A549 (cell line): ENCODE results near the gene TCF4. TPM values are rescaled to one million over a fixed set of nuclear protein-coding genes. Genes with fewer than 3 reads are reported as not detected.

ENCODE experiments used
- ATAC-seq, 2 experiments: fragments of 200-7000 bp in 1 of 2; fragments of >200 bp in 1 of 2; cut with Nextera tagmentation in 1 of 2; cut with Tn5 transposase in 1 of 2; 3 replicates each; pipeline versions ENCODE4 v1.8.0 to v1.9.1; 2018 to 2020; ENCODE audit warnings: mild to moderate bottlenecking in 1 of 2, moderate library complexity in 1 of 2
- CTCF ChIA-PET: fragments of 300-600 bp; sonication (Branson Sonifier 250); formaldehyde crosslinking; extraction: SDS; loops from one replicate; lab custom pipeline; 2021; ENCODE audit warnings: antibody characterized with exemption, inconsistent platforms; lab: Yijun Ruan, JAX
- POLR2A ChIA-PET: fragments of 350-600 bp; formaldehyde crosslinking; extraction: SDS; loops from one replicate; lab custom pipeline; 2021; ENCODE audit warnings: antibody characterized with exemption, inconsistent platforms; lab: Yijun Ruan, JAX
- DNase-seq, 2 experiments: peaks; one replicate each; pipeline versions ENCODE4 v3.0.0 to v3.0.0-alpha.2; 2011 to 2016; ENCODE audit warnings: low read depth in 1 of 2, low spot score in 1 of 2
- FAIRE-seq: peaks from 2 replicates; lab custom pipeline; 2011; peaks lifted over from hg19 to GRCh38; lab: Jason Lieb, UNC
- H3K27ac ChIP-seq, 2 experiments: fragments of >200 bp; sonication (Bioruptor Twin); formaldehyde crosslinking; 3 replicates each; pipeline ENCODE4 v1.5.1; 2016 to 2017
- H3K4me1 ChIP-seq: fragments of >200 bp; sonication (Bioruptor Twin); formaldehyde crosslinking; 3 replicates; pipeline ENCODE4 v1.6.1; 2016
- H3K4me2 ChIP-seq: fragments of >200 bp; sonication (Bioruptor Twin); formaldehyde crosslinking; 3 replicates; pipeline ENCODE4 v1.6.1; 2016
- H3K4me3 ChIP-seq: fragments of >200 bp; sonication (Bioruptor Twin); formaldehyde crosslinking; 3 replicates; pipeline ENCODE4 v1.5.1; 2016
- H3K9me3 ChIP-seq: fragments of >200 bp; sonication (Bioruptor Twin); formaldehyde crosslinking; 3 replicates; pipeline ENCODE4 v1.6.1; 2016
- BCL3 ChIP-seq: fragments of >200 bp; sonication (Bioruptor Twin); formaldehyde crosslinking; IDR thresholded peaks from 3 replicates; pipeline ENCODE4 v1.6.1; 2016
- CBX8 ChIP-seq: fragments of 200-600 bp; sonication (generic); IDR thresholded peaks from 2 replicates; pipeline ENCODE4 v1.6.1; 2016
- CHD2 ChIP-seq: fragments of 150-350 bp; IDR thresholded peaks from 2 replicates; pipeline ENCODE4 v1.6.1; 2014; ENCODE audit warnings: low read length; ENCODE audit not compliant: partially characterized antibody
- CTCF ChIP-seq: fragments of >200 bp; sonication (Bioruptor Twin); formaldehyde crosslinking; IDR thresholded peaks from 3 replicates; pipeline ENCODE4 v1.5.1; 2016
- E2F6 ChIP-seq: IDR thresholded peaks from 2 replicates; pipeline ENCODE4 v1.6.1; 2012; ENCODE audit warnings: low read depth, borderline replicate concordance
- EHF ChIP-seq: fragments of 250-450 bp; sonication (Bioruptor Pico); IDR thresholded peaks from 2 replicates; pipeline ENCODE4 v1.5.0; 2020; ENCODE audit warnings: mild to moderate bottlenecking
- EHMT2 ChIP-seq: fragments of 200-600 bp; sonication (generic); IDR thresholded peaks from 2 replicates; pipeline ENCODE4 v1.6.1; 2016; ENCODE audit warnings: antibody characterized with exemption, low read depth, mild to moderate bottlenecking, moderate library complexity
- FOXS1 ChIP-seq: fragments of 250-450 bp; sonication (Bioruptor Pico); IDR thresholded peaks from 2 replicates; pipeline ENCODE4 v1.5.0; 2020; ENCODE audit warnings: mild to moderate bottlenecking, moderate library complexity
- GATA3 ChIP-seq: IDR thresholded peaks from 2 replicates; pipeline ENCODE4 v1.6.1; 2012; ENCODE audit warnings: borderline replicate concordance
- HEYL ChIP-seq: fragments of 250-450 bp; sonication (Bioruptor Pico); IDR thresholded peaks from 2 replicates; pipeline ENCODE4 v1.8.0; 2021; ENCODE audit warnings: mild to moderate bottlenecking, moderate library complexity
- HOXA7 ChIP-seq: fragments of 250-450 bp; sonication (Bioruptor Pico); IDR thresholded peaks from 2 replicates; pipeline ENCODE4 v1.5.0; 2020; ENCODE audit warnings: mild to moderate bottlenecking, moderate library complexity
- JUN ChIP-seq, 2 experiments: fragments of >200 bp; sonication (Bioruptor Twin); formaldehyde crosslinking; IDR thresholded peaks; 2 replicates in 1 of 2; 3 replicates in 1 of 2; pipeline ENCODE4 v1.6.1; 2016 to 2017
- KDM1A ChIP-seq: fragments of 200-600 bp; sonication (generic); IDR thresholded peaks from 2 replicates; pipeline ENCODE4 v1.6.1; 2016; ENCODE audit warnings: low read depth, mild to moderate bottlenecking
- KDM5A ChIP-seq: fragments of 200-600 bp; sonication (generic); IDR thresholded peaks from 2 replicates; pipeline ENCODE4 v1.6.1; 2016; ENCODE audit warnings: antibody characterized with exemption, mild to moderate bottlenecking
- MAFK ChIP-seq: fragments of 450-650 bp; IDR thresholded peaks from 2 replicates; pipeline ENCODE4 v1.6.1; 2014; ENCODE audit not compliant: partially characterized antibody
- MAX ChIP-seq: IDR thresholded peaks from 2 replicates; pipeline ENCODE4 v1.6.1; 2012
- MAZ ChIP-seq: fragments of 150-350 bp; IDR thresholded peaks from 2 replicates; pipeline ENCODE4 v1.6.1; 2014; ENCODE audit warnings: antibody characterized with exemption, low read depth, low read length, borderline replicate concordance
- MYC ChIP-seq: IDR thresholded peaks from 2 replicates; pipeline ENCODE4 v1.6.1; 2012; ENCODE audit warnings: mild to moderate bottlenecking, inconsistent platforms, low read length, improper control_type of control experiment, borderline replicate concordance
- NR3C1 ChIP-seq: fragments of >200 bp; sonication (Bioruptor Twin); formaldehyde crosslinking; IDR thresholded peaks from 3 replicates; pipeline ENCODE4 v1.6.1; 2017
- PBX3 ChIP-seq: IDR thresholded peaks from 2 replicates; pipeline ENCODE4 v1.6.1; 2012
- POLR2A ChIP-seq: IDR thresholded peaks from 2 replicates; pipeline ENCODE4 v1.6.1; 2012; ENCODE audit warnings: mild to moderate bottlenecking, low read length
- RAD21 ChIP-seq, 2 experiments: fragments of >200 bp in 1 of 2; sonication (Bioruptor Twin) in 1 of 2; formaldehyde crosslinking in 1 of 2; IDR thresholded peaks in 1 of 2; conservative IDR thresholded peaks in 1 of 2; 2 replicates in 1 of 2; 3 replicates in 1 of 2; pipeline ENCODE4 v1.6.1; 2012 to 2018; ENCODE audit warnings: inconsistent platforms in 1 of 2
- RARB ChIP-seq: fragments of 250-450 bp; sonication (Bioruptor Pico); IDR thresholded peaks from 2 replicates; pipeline ENCODE4 v1.8.0; 2021; ENCODE audit warnings: mild to moderate bottlenecking, moderate library complexity
- RNF2 ChIP-seq: fragments of 200-600 bp; sonication (generic); IDR thresholded peaks from 2 replicates; pipeline ENCODE4 v1.6.1; 2016; ENCODE audit warnings: low read depth, mild to moderate bottlenecking, antibody characterized with exemption, moderate library complexity, borderline replicate concordance
- SMC3 ChIP-seq: fragments of >200 bp; sonication (Bioruptor Twin); formaldehyde crosslinking; IDR thresholded peaks from 3 replicates; pipeline ENCODE4 v1.6.1; 2018; ENCODE audit warnings: inconsistent platforms
- TFCP2L1 ChIP-seq: fragments of 250-450 bp; sonication (Bioruptor Pico); IDR thresholded peaks from 2 replicates; pipeline ENCODE4 v1.5.0; 2021; ENCODE audit warnings: mild to moderate bottlenecking
- ZC3H11A ChIP-seq: fragments of 450-650 bp; IDR thresholded peaks from 2 replicates; pipeline ENCODE4 v1.6.1; 2014; ENCODE audit warnings: antibody characterized with exemption, mild to moderate bottlenecking
- ZSCAN20 ChIP-seq: fragments of 250-450 bp; sonication (Bioruptor Pico); IDR thresholded peaks from 2 replicates; pipeline ENCODE4 v1.8.0; 2022; ENCODE audit warnings: mild to moderate bottlenecking, moderate library complexity
- WGBS: methylation state at CpG from one replicate; pipeline ENCODE4 v1.1.6; 2017; ENCODE audit errors: missing lambda C conversion rate; 5-methylcytosine and 5-hydroxymethylcytosine counted together
- polyA plus RNA-seq, 4 experiments: library from polyadenylated mRNA; depleted of rRNA in 3 of 4; stranded (reverse); fragments of >200 nt; fragmentation: RNase III in 1 of 4; extraction: RNeasy Plus Mini Kit Qiagen cat#74134 plus additional on column Dnase treatment in 1 of 4; gene quantifications; 2 replicates in 3 of 4; 3 replicates in 1 of 4; pipeline ENCODE4 v1.2.3, GENCODE V29; 2011 to 2017

Gene TCF4
- polyA plus RNA-seq, 2 of the 4 experiments (the other 2 are of a cell fraction) = 3.0 to 4.0 TPM

- Histone ChIP-seq H3K27ac (no peak overlapping the region), H3K9me3 (no peaks in the 10 kb centered on the region; the same call in 2 of the 3 replicates), H3K4me3 (no peak overlapping the region), H3K4me1 (no peaks in the 10 kb centered on the region), H3K4me2 (no peak overlapping the region)
- FAIRE-seq = no peak
- no peak for DNase-seq
- no peak for ATAC-seq
- TF ChIP-seq POLR2A = no peak
- no peak for TF ChIP-seq HOXA7 (CRISPR knock-in tag)
- no peak for TF ChIP-seq KDM1A
- TF ChIP-seq GATA3 = no peak
- no peak for TF ChIP-seq CBX8
- no peak for TF ChIP-seq ZC3H11A
- TF ChIP-seq SMC3 = no peak
- TF ChIP-seq CHD2 = no peak
- no peak for TF ChIP-seq BCL3
- no peak for TF ChIP-seq E2F6
- no peak for TF ChIP-seq JUN (IDR thresholded peaks at IDR 0.05)
- no peak for TF ChIP-seq MYC
- ChIA-PET POLR2A (no interaction called here), CTCF (no interaction called here)
- WGBS = 28% methylated on average over 2 of the region's 2 CpGs
These were observed 205.7 kb downstream of the TCF4 start for GRCh38 chr18:55382277-55382805.

DNA sequence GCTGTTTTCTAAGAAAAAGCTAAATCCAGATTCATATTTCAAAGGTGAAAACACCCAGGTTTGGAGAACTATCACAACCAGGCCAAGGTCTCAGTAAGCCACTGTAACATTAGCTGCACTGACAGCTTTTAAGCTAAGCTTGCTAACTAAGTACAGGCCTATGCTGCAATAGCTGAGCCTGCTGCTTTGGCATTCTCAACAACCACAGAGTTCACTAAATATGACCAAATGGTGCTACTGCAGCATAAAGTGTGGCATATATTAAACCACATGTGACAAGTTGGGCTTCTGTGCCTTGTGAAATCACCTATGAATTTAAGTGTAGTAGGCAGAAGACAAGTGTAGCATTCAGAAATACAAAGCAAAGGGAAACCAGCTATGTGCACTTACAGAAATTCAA lies 206.7 kb downstream of the TCF4 start:
- no peak for TF ChIP-seq BCL3
- TF ChIP-seq PBX3 = no peak
- no peak for TF ChIP-seq RAD21 (conservative IDR thresholded peaks at IDR 0.05 in 1 of 2, IDR thresholded peaks at IDR 0.05 in 1 of 2)
- TF ChIP-seq ZSCAN20 (CRISPR knock-in tag) = no peak
- TF ChIP-seq FOXS1 (CRISPR knock-in tag) = no peak
- TF ChIP-seq KDM5A = no peak
- TF ChIP-seq HEYL (CRISPR knock-in tag) = no peak
- TF ChIP-seq MAFK = no peak
- TF ChIP-seq RNF2 = no peak
- TF ChIP-seq, all 56 proteins: peak for 0
- no peaks in the 10 kb centered on the region for H3K4me1 ChIP-seq
- no peak overlapping the region for H3K4me2 ChIP-seq
- no peak overlapping the region for H3K27ac ChIP-seq
- POLR2A ChIA-PET = interaction anchor here (0.7 kb wide), 1 partner anchor 19 kb away, joined by 3 read pairs; no protein-coding TSS in a partner anchor
- DNase-seq (no peak), ATAC-seq (no peak), FAIRE-seq (no peak)
- no peak overlapping the region for H3K4me3 ChIP-seq
- H3K9me3 ChIP-seq = no peaks in the 10 kb centered on the region; the same call in 2 of the 3 replicates
- CTCF ChIA-PET = no interaction called here

- DNase-seq = no peak
- Histone ChIP-seq H3K9me3 (no peaks in the 10 kb centered on the region; the same call in 2 of the 3 replicates), H3K4me2 (no peak overlapping the region), H3K27ac (no peak overlapping the region), H3K4me3 (no peak overlapping the region), H3K4me1 (no peaks in the 10 kb centered on the region)
- ChIA-PET CTCF (no interaction called here), POLR2A (interaction anchor here (0.7 kb wide), 1 partner anchor 18 kb away, joined by 3 read pairs; no protein-coding TSS in a partner anchor)
- FAIRE-seq = no peak
- ATAC-seq = no peak
- no peak for TF ChIP-seq MAX
- TF ChIP-seq CTCF = no peak
- TF ChIP-seq EHMT2 = no peak
- no peak for TF ChIP-seq NR3C1
- no peak for TF ChIP-seq RARB (CRISPR knock-in tag)
- TF ChIP-seq MAZ = no peak
- no peak for TF ChIP-seq TFCP2L1
- no peak for TF ChIP-seq EHF
- 61% methylated on average over 7 of the region's 7 CpGs for WGBS
These were observed 207.4 kb downstream of the TCF4 start for GRCh38 chr18:55380589-55380988.
